Measurements from ENCODE around the gene SLC24A3.

The SLC24A3 gene

DNA sequence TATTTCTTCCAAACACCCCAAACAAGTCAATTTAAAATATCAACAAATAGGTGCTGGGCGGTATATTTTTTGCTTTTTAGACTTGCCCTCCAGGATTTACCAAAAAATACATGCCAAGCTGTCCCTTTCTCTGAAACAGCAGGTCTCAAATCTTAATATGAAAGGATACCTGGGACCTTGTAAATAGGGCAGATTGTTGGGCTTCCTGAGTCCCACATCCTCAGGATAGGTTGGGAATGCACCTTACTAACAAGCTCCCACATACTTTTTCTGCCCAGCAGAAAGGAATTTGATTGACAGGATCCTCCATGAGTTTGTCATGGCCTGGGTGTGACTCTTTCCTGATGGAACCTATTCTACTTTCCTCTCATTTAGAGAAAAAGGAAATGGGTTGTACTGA lies 4.9 kb upstream of the SLC24A3 start:
- Histone ChIP-seq H3K79me1 (ENCODE audit: low read depth, low read length) (no peaks in the 10 kb centered on the region), H3K4me3 (ENCODE audit: low read length in 2 of 2) (no peak overlapping the region), H2AFZ (ENCODE audit: low read length) (no peak overlapping the region), H3K36me3 (replicated peaks in 1 of 2; ENCODE audit: control insufficient read depth in 2 of 2, insufficient read depth in 2 of 2, low read length in 2 of 2) (no peaks in the 10 kb centered on the region), H3K23ac (ENCODE audit: low read depth, low read length, poor library complexity) (no peak overlapping the region), H3K9ac (ENCODE audit: low read depth, low read length, poor library complexity) (no peak overlapping the region), H4K8ac (ENCODE audit: low read depth, low read length) (no peak overlapping the region), H3K18ac (ENCODE audit: low read length) (no peak overlapping the region), H3K4ac (ENCODE audit: low read length) (no peak overlapping the region), H2BK5ac (ENCODE audit: low read length) (no peak overlapping the region), H2BK120ac (ENCODE audit: low read depth, low read length) (no peak overlapping the region), H4K91ac (ENCODE audit: low read depth, low read length, poor library complexity) (no peak overlapping the region), H2AK5ac (ENCODE audit: low read depth, low read length) (no peak overlapping the region), H2BK12ac (ENCODE audit: low read length) (no peak overlapping the region), H3K4me2 (ENCODE audit: insufficient read depth, low read length, poor library complexity, severe bottlenecking) (no peak overlapping the region), H3K27ac (replicated peaks; ENCODE audit: low read length) (no peak overlapping the region), H3K9me3 (replicated peaks in 1 of 2; ENCODE audit: control insufficient read depth in 2 of 2, insufficient read depth in 1 of 2, low read depth in 1 of 2, low read length in 2 of 2) (no peaks in the 10 kb centered on the region), H2BK15ac (ENCODE audit: low read length) (no peak overlapping the region), H3K27me3 (ENCODE audit: control insufficient read depth in 3 of 3, insufficient read depth in 3 of 3, low read depth in 1 of 3, low read length in 3 of 3) (peaks cover 0 to 34% (median 9%) of the 10 kb centered on the region in 3 experiments), H3K14ac (ENCODE audit: low read length) (no peak overlapping the region), H3K4me1 (ENCODE audit: control insufficient read depth in 2 of 2, insufficient read depth in 1 of 2, low read depth in 1 of 2, low read length in 2 of 2) (no peaks in the 10 kb centered on the region)
- DNase-seq (ENCODE audit: low spot score), result no peak
- no CpG with 5 or more reads among the region's 1 CpG for WGBS, 2 donors (ENCODE audit: extremely low coverage in 2 of 2, insufficient read length in 2 of 2, insufficient replicate concordance in 1 of 2)

DNA sequence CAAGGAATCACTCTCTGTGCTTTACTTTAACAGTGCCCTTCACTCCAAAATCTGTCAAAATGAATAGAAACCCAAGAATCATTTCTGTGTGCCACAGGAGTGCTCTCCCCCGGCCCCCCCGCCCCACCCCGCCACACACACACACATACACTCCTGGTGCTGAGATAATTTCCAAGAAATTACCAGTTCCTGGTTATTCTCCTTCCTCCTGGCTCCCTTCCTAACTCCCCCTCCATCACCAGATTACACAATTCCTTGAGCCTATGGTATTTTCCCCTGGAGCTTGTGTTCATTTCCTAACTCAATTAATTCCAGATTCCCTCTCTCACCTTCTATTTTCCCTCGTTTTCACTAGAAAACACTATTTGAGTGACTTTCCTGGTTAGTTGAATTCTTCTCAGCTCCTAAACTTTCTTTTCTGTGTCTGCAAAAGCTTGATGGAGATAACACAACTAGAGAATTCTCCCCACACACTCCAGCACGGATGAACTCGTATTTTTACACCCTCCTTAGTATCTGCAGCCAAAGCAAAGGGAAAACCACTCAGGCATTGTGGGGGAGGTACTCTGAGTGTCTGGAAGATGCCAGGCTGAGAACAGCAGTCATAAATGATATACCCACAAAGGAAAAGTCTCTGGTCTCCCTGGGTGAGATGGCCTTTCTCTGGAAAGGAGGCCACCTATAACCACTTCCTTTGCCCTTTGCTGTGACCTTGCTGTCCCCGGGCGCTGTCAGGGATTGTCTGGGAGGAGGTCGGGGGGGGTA lies 1.9 kb upstream of the SLC24A3 start:
- no peak overlapping the region for H3K23ac ChIP-seq (ENCODE audit: low read depth, low read length, poor library complexity)
- no peak overlapping the region for H3K9ac ChIP-seq (ENCODE audit: low read depth, low read length, poor library complexity)
- no peak overlapping the region for H4K8ac ChIP-seq (ENCODE audit: low read depth, low read length)
- no peak overlapping the region for H2BK120ac ChIP-seq (ENCODE audit: low read depth, low read length)
- H2BK5ac ChIP-seq (ENCODE audit: low read length), result no peak overlapping the region
- no peak overlapping the region for H3K14ac ChIP-seq (ENCODE audit: low read length)
- no peak overlapping the region for H2AK5ac ChIP-seq (ENCODE audit: low read depth, low read length)
- DNase-seq (ENCODE audit: low spot score), result no peak
- no peaks in the 10 kb centered on the region for H3K36me3 ChIP-seq (replicated peaks in 1 of 2; ENCODE audit: control insufficient read depth in 2 of 2, insufficient read depth in 2 of 2, low read length in 2 of 2)
- peaks cover 0 to 2% of the 10 kb centered on the region in 2 donors for H3K4me1 ChIP-seq (ENCODE audit: control insufficient read depth in 2 of 2, insufficient read depth in 1 of 2, low read depth in 1 of 2, low read length in 2 of 2)
- H3K4ac ChIP-seq (ENCODE audit: low read length), result no peak overlapping the region
- no peak overlapping the region for H2BK12ac ChIP-seq (ENCODE audit: low read length)
- no CpG with 5 or more reads among the region's 9 CpGs for WGBS, 2 donors (ENCODE audit: extremely low coverage in 2 of 2, insufficient read length in 2 of 2, insufficient replicate concordance in 1 of 2)
- no peak overlapping the region for H4K91ac ChIP-seq (ENCODE audit: low read depth, low read length, poor library complexity)
- H3K4me2 ChIP-seq (ENCODE audit: insufficient read depth, low read length, poor library complexity, severe bottlenecking), result no peak overlapping the region
- H3K9me3 ChIP-seq (replicated peaks in 1 of 2; ENCODE audit: control insufficient read depth in 2 of 2, insufficient read depth in 1 of 2, low read depth in 1 of 2, low read length in 2 of 2), result no peaks in the 10 kb centered on the region
- H3K27me3 ChIP-seq (ENCODE audit: control insufficient read depth in 3 of 3, insufficient read depth in 3 of 3, low read depth in 1 of 3, low read length in 3 of 3), result peaks cover 0 to 57% (median 21%) of the 10 kb centered on the region in 3 experiments
- no peak overlapping the region for H3K18ac ChIP-seq (ENCODE audit: low read length)
- no peak overlapping the region for H3K27ac ChIP-seq (replicated peaks; ENCODE audit: low read length)
- no peaks in the 10 kb centered on the region for H3K79me1 ChIP-seq (ENCODE audit: low read depth, low read length)
- H2AFZ ChIP-seq (ENCODE audit: low read length), result no peak overlapping the region
- H2BK15ac ChIP-seq (ENCODE audit: low read length), result no peak overlapping the region
- no peak overlapping the region for H3K4me3 ChIP-seq (ENCODE audit: low read length in 2 of 2)

DNA sequence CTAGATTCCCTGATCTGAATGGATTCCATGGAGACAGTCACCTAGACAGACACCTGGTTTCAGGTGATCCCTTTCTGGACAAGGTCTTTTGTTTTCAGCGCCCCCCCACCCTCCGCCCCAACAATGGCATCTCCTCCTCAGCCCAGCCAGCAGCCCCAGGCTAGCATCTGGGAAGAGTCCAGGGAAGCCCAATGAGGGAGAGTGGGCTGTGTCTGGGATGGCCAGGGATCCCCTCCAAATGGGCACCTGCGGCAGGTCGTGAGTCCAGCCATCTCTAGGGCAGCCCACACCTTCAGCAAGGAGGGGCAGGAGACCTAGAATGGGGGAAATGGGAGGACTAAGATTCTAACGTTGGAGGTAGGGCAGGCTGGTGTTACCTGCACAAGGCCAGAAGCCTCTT lies 1.2 kb upstream of the SLC24A3 start:
- Histone ChIP-seq H3K4me2 (ENCODE audit: insufficient read depth, low read length, poor library complexity, severe bottlenecking) (no peak overlapping the region), H3K14ac (ENCODE audit: low read length) (no peak overlapping the region), H3K23ac (ENCODE audit: low read depth, low read length, poor library complexity) (peak overlapping the region; percentile 25), H3K9ac (ENCODE audit: low read depth, low read length, poor library complexity) (no peak overlapping the region), H3K27ac (replicated peaks; ENCODE audit: low read length) (no peak overlapping the region), H4K8ac (ENCODE audit: low read depth, low read length) (no peak overlapping the region), H2BK5ac (ENCODE audit: low read length) (no peak overlapping the region), H3K36me3 (replicated peaks in 1 of 2; ENCODE audit: control insufficient read depth in 2 of 2, insufficient read depth in 2 of 2, low read length in 2 of 2) (no peaks in the 10 kb centered on the region), H3K27me3 (ENCODE audit: control insufficient read depth in 3 of 3, insufficient read depth in 3 of 3, low read depth in 1 of 3, low read length in 3 of 3) (peaks cover 0 to 57% (median 21%) of the 10 kb centered on the region in 3 experiments), H2BK12ac (ENCODE audit: low read length) (no peak overlapping the region), H3K18ac (ENCODE audit: low read length) (no peak overlapping the region), H4K91ac (ENCODE audit: low read depth, low read length, poor library complexity) (no peak overlapping the region), H2BK120ac (ENCODE audit: low read depth, low read length) (no peak overlapping the region), H2BK15ac (ENCODE audit: low read length) (peak overlapping the region; percentile 7), H3K9me3 (replicated peaks in 1 of 2; ENCODE audit: control insufficient read depth in 2 of 2, insufficient read depth in 1 of 2, low read depth in 1 of 2, low read length in 2 of 2) (no peaks in the 10 kb centered on the region), H3K4me3 (ENCODE audit: low read length in 2 of 2) (no peak overlapping the region), H2AK5ac (ENCODE audit: low read depth, low read length) (peak overlapping the region; percentile 50), H2AFZ (ENCODE audit: low read length) (no peak overlapping the region), H3K79me1 (ENCODE audit: low read depth, low read length) (no peaks in the 10 kb centered on the region), H3K4me1 (ENCODE audit: control insufficient read depth in 2 of 2, insufficient read depth in 1 of 2, low read depth in 1 of 2, low read length in 2 of 2) (peaks cover 0 to 2% of the 10 kb centered on the region in 2 donors), H3K4ac (ENCODE audit: low read length) (no peak overlapping the region)
- no CpG with 5 or more reads among the region's 5 CpGs for WGBS, 2 donors (ENCODE audit: extremely low coverage in 2 of 2, insufficient read length in 2 of 2, insufficient replicate concordance in 1 of 2)
- DNase-seq (ENCODE audit: low spot score), result no peak

DNA sequence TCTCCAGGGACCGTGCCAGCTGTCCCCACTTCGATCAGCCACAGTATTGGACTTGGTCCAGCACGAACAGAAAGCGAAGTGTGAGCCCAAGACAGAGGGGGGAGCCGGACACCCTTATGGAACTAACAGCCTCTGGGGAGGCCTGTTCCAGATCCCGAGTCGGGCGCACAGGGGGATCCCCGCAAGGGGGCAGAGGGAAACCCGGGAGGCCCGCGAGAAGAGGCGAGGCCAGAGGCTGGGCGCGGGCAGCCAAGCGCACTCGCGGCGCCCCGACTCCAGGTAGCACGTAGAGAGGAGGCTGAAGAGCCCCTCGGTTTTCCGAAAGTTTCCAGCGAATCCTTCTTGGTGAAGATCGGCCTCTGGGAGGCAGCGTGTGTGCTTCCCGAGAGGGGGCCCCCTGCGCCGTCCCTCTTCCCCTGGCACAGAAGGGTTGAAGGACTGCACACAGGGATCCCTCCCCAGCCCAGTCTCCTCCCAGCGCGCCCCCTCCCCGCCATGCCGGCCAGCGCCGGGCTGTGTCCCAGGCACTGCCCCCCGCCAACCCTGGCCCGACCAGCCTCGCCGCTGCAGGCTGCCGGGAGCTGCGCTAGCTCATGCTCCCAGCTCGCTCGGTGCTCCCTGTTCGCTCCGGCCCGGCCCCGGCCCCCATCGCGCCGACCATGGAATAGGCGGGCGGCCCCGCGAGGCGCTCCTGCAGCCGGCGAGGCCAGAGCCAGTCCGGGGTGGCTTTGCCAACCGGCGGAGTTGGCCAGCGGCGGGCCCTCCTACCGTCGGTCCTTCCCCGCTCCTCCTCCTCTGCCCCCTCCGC lies 577 bp upstream of the SLC24A3 start:
- Histone ChIP-seq H2BK12ac (ENCODE audit: low read length) (no peak overlapping the region), H3K18ac (ENCODE audit: low read length) (peak overlapping the region; percentile 95), H3K4ac (ENCODE audit: low read length) (no peak overlapping the region), H2BK120ac (ENCODE audit: low read depth, low read length) (no peak overlapping the region), H4K91ac (ENCODE audit: low read depth, low read length, poor library complexity) (no peak overlapping the region), H3K36me3 (replicated peaks in 1 of 2; ENCODE audit: control insufficient read depth in 2 of 2, insufficient read depth in 2 of 2, low read length in 2 of 2) (no peaks in the 10 kb centered on the region), H3K23ac (ENCODE audit: low read depth, low read length, poor library complexity) (peak overlapping the region; percentile 73), H3K79me1 (ENCODE audit: low read depth, low read length) (no peaks in the 10 kb centered on the region), H3K27ac (replicated peaks; ENCODE audit: low read length) (no peak overlapping the region), H3K4me2 (ENCODE audit: insufficient read depth, low read length, poor library complexity, severe bottlenecking) (peak overlapping the region; percentile 90), H2BK5ac (ENCODE audit: low read length) (no peak overlapping the region), H4K8ac (ENCODE audit: low read depth, low read length) (peak overlapping the region; percentile 43), H3K14ac (ENCODE audit: low read length) (peak overlapping the region; percentile 38), H2BK15ac (ENCODE audit: low read length) (peak overlapping the region; percentile 7), H3K27me3 (ENCODE audit: control insufficient read depth in 3 of 3, insufficient read depth in 3 of 3, low read depth in 1 of 3, low read length in 3 of 3) (peaks cover 0 to 57% (median 21%) of the 10 kb centered on the region in 3 experiments), H2AFZ (ENCODE audit: low read length) (peak overlapping the region; percentile 89), H3K9ac (ENCODE audit: low read depth, low read length, poor library complexity) (peak overlapping the region; percentile 81), H2AK5ac (ENCODE audit: low read depth, low read length) (peak overlapping the region; percentile 63), H3K9me3 (replicated peaks in 1 of 2; ENCODE audit: control insufficient read depth in 2 of 2, insufficient read depth in 1 of 2, low read depth in 1 of 2, low read length in 2 of 2) (no peaks in the 10 kb centered on the region), H3K4me1 (ENCODE audit: control insufficient read depth in 2 of 2, insufficient read depth in 1 of 2, low read depth in 1 of 2, low read length in 2 of 2) (peaks cover 0 to 2% of the 10 kb centered on the region in 2 donors), H3K4me3 (ENCODE audit: low read length in 2 of 2) (peak overlapping the region; percentile 9 to 85)
- WGBS, 2 donors (ENCODE audit: extremely low coverage in 2 of 2, insufficient read length in 2 of 2, insufficient replicate concordance in 1 of 2), result no CpG with 5 or more reads among the region's 66 CpGs
- peak; percentile 36 for DNase-seq (ENCODE audit: low spot score)
